WTC11 (cell line): Measurements from ENCODE around the gene SLC6A20.

ENCODE experiments used
- JUN ChIP-seq: sonication (generic); formaldehyde crosslinking; IDR thresholded peaks from 2 replicates; pipeline ENCODE4 v1.8.0; 2023; ENCODE audit warnings: mild to moderate bottlenecking, missing genetic modification reagents
- SP1 ChIP-seq: sonication (generic); formaldehyde crosslinking; conservative IDR thresholded peaks from 2 replicates; pipeline ENCODE4 v1.8.1; 2022; ENCODE audit warnings: missing genetic modification reagents
- TF ChIP-seq, protein P1 (sequence below): fragments of 200-600 bp; IDR thresholded peaks from 2 replicates; pipeline ENCODE4 v1.8.0; 2022; ENCODE audit warnings: antibody characterized with exemption
- TF ChIP-seq, protein P2 (sequence below): sonication (generic); formaldehyde crosslinking; IDR thresholded peaks from 2 replicates; pipeline ENCODE4 v1.8.1; 2023; ENCODE audit warnings: mild to moderate bottlenecking, moderate library complexity, missing genetic modification reagents
- TF ChIP-seq, protein P3 (sequence below): sonication (generic); formaldehyde crosslinking; IDR thresholded peaks from 2 replicates; pipeline ENCODE4 v1.8.0; 2022; ENCODE audit warnings: mild to moderate bottlenecking, missing genetic modification reagents

DNA sequence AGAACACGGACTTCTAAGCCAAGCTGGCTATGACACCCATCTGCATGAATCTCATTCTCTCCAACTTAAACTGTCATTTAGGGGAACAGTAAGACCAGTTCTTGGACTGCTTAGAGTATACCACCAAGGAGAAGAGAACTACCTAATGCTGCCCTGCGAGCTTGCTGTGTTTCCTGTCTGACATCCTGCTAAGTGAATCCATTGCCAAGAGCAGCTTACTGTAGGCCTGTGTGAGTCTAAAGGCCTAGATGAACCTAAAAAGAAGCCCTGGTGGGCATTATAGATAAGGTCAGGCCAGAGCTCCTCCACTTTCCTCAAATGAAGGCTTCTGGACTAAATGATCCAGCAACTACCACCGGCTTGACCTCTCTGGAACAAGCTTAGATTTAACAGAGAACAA lies 30.6 kb upstream of the SLC6A20 start:
- TF ChIP-seq, protein P1, sequence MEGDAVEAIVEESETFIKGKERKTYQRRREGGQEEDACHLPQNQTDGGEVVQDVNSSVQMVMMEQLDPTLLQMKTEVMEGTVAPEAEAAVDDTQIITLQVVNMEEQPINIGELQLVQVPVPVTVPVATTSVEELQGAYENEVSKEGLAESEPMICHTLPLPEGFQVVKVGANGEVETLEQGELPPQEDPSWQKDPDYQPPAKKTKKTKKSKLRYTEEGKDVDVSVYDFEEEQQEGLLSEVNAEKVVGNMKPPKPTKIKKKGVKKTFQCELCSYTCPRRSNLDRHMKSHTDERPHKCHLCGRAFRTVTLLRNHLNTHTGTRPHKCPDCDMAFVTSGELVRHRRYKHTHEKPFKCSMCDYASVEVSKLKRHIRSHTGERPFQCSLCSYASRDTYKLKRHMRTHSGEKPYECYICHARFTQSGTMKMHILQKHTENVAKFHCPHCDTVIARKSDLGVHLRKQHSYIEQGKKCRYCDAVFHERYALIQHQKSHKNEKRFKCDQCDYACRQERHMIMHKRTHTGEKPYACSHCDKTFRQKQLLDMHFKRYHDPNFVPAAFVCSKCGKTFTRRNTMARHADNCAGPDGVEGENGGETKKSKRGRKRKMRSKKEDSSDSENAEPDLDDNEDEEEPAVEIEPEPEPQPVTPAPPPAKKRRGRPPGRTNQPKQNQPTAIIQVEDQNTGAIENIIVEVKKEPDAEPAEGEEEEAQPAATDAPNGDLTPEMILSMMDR: no peak
- TF ChIP-seq JUN (CRISPR knock-in tag) (no peak), SP1 (no peak)
- TF ChIP-seq, protein P2, sequence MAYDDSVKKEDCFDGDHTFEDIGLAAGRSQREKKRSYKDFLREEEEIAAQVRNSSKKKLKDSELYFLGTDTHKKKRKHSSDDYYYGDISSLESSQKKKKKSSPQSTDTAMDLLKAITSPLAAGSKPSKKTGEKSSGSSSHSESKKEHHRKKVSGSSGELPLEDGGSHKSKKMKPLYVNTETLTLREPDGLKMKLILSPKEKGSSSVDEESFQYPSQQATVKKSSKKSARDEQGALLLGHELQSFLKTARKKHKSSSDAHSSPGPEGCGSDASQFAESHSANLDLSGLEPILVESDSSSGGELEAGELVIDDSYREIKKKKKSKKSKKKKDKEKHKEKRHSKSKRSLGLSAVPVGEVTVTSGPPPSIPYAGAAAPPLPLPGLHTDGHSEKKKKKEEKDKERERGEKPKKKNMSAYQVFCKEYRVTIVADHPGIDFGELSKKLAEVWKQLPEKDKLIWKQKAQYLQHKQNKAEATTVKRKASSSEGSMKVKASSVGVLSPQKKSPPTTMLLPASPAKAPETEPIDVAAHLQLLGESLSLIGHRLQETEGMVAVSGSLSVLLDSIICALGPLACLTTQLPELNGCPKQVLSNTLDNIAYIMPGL (CRISPR knock-in tag): no peak
- TF ChIP-seq, protein P3, sequence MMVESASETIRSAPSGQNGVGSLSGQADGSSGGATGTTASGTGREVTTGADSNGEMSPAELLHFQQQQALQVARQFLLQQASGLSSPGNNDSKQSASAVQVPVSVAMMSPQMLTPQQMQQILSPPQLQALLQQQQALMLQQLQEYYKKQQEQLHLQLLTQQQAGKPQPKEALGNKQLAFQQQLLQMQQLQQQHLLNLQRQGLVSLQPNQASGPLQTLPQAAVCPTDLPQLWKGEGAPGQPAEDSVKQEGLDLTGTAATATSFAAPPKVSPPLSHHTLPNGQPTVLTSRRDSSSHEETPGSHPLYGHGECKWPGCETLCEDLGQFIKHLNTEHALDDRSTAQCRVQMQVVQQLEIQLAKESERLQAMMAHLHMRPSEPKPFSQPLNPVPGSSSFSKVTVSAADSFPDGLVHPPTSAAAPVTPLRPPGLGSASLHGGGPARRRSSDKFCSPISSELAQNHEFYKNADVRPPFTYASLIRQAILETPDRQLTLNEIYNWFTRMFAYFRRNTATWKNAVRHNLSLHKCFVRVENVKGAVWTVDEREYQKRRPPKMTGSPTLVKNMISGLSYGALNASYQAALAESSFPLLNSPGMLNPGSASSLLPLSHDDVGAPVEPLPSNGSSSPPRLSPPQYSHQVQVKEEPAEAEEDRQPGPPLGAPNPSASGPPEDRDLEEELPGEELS: no peak
